ENCODE data around the gene ENG. TPM values are rescaled to one million over a fixed set of nuclear protein-coding genes. Genes with fewer than 3 reads are reported as not detected.
"Not testable (repeated sequence)": the region's sequence is repeated elsewhere in the genome, so short reads cannot be mapped to it uniquely, and the experiment has no call there.

ENG gene
- total RNA-seq, 6 experiments from 2014 or later: 27.4 to 90.1 (median 54.1) TPM

DNA sequence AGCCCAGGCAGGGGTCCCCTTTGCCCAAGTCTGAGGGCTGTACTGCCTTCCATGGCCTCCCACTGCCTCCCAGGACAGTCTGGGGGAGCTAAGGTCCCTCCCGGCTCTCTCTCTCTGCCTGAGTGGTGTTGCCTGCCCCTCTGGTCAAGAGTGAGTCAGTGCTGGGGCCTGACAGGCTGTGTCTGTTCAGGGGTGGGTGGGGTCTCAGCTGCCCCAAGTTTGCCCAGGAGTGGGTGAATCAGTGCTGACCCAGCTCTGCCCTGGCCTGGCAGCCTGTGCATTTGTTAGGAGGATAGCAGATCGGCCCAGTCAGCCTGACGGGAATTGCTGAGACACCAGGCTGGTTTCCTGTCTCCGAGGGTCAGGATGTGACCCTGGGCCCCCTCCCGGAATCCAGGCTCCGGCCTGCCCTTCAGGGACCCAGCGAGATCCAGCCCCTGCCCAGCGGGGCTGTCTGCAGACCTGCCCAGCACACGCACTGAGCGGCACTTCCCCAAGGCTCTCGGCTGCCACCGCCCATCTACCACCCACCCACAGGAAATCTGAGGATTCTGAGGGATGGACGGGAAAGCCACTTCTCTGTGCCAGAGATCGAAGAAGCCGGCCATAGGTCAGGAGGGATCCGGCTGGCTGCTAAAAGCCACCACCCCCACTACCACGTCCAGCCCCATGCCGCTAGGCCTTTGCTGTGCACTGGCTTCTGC, 15.9 kb downstream of the ENG start:
- peak; percentile 85 for TF ChIP-seq POLR2A (IDR thresholded peaks at IDR 0.05)
- TF ChIP-seq, protein P1, sequence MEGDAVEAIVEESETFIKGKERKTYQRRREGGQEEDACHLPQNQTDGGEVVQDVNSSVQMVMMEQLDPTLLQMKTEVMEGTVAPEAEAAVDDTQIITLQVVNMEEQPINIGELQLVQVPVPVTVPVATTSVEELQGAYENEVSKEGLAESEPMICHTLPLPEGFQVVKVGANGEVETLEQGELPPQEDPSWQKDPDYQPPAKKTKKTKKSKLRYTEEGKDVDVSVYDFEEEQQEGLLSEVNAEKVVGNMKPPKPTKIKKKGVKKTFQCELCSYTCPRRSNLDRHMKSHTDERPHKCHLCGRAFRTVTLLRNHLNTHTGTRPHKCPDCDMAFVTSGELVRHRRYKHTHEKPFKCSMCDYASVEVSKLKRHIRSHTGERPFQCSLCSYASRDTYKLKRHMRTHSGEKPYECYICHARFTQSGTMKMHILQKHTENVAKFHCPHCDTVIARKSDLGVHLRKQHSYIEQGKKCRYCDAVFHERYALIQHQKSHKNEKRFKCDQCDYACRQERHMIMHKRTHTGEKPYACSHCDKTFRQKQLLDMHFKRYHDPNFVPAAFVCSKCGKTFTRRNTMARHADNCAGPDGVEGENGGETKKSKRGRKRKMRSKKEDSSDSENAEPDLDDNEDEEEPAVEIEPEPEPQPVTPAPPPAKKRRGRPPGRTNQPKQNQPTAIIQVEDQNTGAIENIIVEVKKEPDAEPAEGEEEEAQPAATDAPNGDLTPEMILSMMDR (IDR thresholded peaks at IDR 0.05): no peak
- H3K4me3 ChIP-seq: peak overlapping the region in 2 of 3 donors; percentile 12 to 14
- no peaks in the 10 kb centered on the region for H3K27me3 ChIP-seq
- peak; percentile 74 to 94 (median 80) for DNase-seq
- no peaks in the 10 kb centered on the region for H3K9me3 ChIP-seq
- no CpG with 5 or more reads among the region's 18 CpGs for WGBS (ENCODE audit: insufficient coverage, low coverage, low lambda C conversion rate, missing lambda C conversion rate)
- peak overlapping the region; percentile 66 to 92 (median 76) for H3K27ac ChIP-seq
- intact Hi-C loops (cut with DNase I): no loop called here
- H3K4me1 ChIP-seq: peaks cover 0 to 30% (median 18%) of the 10 kb centered on the region in 4 donors
- no peaks in the 10 kb centered on the region for H3K36me3 ChIP-seq
- ATAC-seq: peak; percentile 86 to 92 (median 88)

DNA sequence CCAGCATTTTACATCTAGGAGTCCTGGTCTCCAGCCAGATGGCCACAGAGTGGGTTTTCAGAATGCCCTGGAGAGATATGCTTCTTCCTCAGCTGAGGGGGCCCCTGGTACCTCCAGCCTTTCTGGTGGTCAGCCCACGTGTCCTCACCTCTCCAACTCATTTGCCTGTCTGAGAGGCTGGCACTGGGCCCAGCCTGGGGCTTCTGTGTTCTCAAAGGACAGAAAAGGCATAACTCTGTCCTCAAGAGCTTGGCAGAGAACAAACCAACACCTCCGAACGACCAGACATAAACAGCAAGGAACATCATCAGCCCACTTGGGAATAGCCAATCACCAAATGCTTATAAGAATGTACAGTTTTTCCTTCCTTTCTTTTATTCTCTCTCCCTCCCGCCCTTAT, 17.1 kb downstream of the ENG start:
- DNase-seq: no peak
- Histone ChIP-seq H3K27me3 (no peaks in the 10 kb centered on the region), H3K27ac (peak overlapping the region in 1 of 3 donors; percentile 92), H3K4me3 (no peak overlapping the region), H3K9me3 (no peaks in the 10 kb centered on the region), H3K4me1 (peaks cover 0 to 35% (median 20%) of the 10 kb centered on the region in 4 donors), H3K36me3 (no peaks in the 10 kb centered on the region)
- intact Hi-C loops (cut with DNase I): no loop called here
- 75% methylated on average over 2 of the region's 4 CpGs for WGBS (ENCODE audit: insufficient coverage, low coverage, low lambda C conversion rate, missing lambda C conversion rate)
- TF ChIP-seq, protein P1 (IDR thresholded peaks at IDR 0.05): no peak
- TF ChIP-seq POLR2A (IDR thresholded peaks at IDR 0.05): no peak
- no peak for ATAC-seq

DNA sequence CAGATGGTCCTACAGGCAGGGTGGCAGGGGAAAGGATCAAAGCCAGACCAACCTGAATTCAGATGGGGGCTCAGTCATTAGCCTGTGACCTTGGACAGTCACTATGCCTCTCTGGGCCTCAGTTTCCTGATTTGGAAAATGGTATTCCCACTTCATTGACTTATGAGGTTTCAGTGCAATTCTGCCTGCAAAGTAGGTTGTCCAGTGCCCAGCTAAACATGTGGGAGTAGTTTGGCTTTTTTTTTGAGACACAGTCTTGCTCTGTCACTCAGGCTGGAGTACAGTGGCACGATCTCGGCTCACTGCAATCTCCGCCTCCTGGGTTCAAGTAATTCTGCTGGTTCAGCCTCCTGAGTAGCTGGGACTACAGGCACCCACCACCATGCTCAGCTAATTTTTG, 17.9 kb downstream of the ENG start:
- Histone ChIP-seq H3K27ac (peak overlapping the region in 1 of 3 donors; percentile 61), H3K4me1 (peaks cover 0 to 36% (median 21%) of the 10 kb centered on the region in 4 donors)
- ATAC-seq; H3K9me3 ChIP-seq; intact Hi-C loops (cut with DNase I); H3K4me3 ChIP-seq; H3K27me3 ChIP-seq; DNase-seq; H3K36me3 ChIP-seq: not testable (repeated sequence)
- WGBS (ENCODE audit: insufficient coverage, low coverage, low lambda C conversion rate, missing lambda C conversion rate): 85% methylated on average over 3 of the region's 3 CpGs

DNA sequence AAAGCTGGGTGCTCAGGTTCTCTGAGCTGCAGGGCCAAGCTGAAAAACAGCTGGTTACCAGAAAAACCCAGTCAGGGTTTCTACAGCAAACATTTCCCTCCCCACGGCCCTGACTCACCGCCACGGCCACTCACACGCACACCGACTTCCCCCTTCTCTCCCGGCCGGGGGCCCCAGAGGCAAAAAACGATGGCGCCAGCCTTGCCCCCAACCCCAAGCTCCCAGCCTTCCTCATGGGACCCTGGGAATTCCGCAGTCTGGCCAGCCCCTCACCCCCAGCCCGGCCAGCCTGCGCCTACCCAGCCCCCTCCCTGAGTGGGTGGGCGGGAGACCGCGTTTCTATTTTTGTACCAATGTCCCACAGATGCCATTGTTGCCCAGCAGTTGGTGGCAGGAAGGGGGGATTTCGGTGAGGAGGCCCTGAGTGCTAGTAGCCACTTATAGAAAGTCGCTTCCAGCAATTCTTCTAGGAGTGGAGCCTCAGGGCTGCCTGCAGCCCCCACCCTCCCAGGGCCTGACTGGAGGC, 18.4 kb downstream of the ENG start:
- intact Hi-C loops (cut with DNase I): no loop called here
- H3K27me3 ChIP-seq: no peaks in the 10 kb centered on the region
- 44% methylated on average over 6 of the region's 17 CpGs for WGBS (ENCODE audit: insufficient coverage, low coverage, low lambda C conversion rate, missing lambda C conversion rate)
- H3K4me3 ChIP-seq: no peak overlapping the region
- no peak for ATAC-seq
- H3K9me3 ChIP-seq: no peaks in the 10 kb centered on the region
- H3K27ac ChIP-seq: peak overlapping the region in 2 of 3 donors; percentile 43 to 61
- DNase-seq: no peak
- no peaks in the 10 kb centered on the region for H3K36me3 ChIP-seq
- TF ChIP-seq, protein P1 (IDR thresholded peaks at IDR 0.05): no peak
- no peak for TF ChIP-seq POLR2A (IDR thresholded peaks at IDR 0.05)
- H3K4me1 ChIP-seq: peaks cover 0 to 36% (median 19%) of the 10 kb centered on the region in 4 donors

DNA sequence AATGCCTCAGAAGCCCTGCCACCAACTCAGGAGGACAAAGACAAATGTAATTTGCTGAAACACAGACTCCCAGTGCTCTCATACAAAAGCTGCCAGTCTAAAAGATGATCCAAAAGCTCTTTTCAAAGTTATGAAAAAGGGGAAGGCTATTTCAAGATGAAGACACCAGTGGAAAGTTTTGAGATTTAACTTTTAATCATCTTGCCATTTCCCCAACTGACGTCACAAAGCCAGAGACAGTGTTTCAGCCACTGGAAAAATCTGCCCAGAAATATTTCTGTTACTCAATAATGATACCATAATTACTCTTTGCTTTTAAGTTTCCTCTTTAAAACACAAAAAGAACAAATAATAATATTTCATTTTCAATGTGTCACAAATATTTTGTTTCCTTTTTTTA, 20.9 kb downstream of the ENG start:
- 30% methylated on average over 1 of the region's 1 CpG for WGBS (ENCODE audit: insufficient coverage, low coverage, low lambda C conversion rate, missing lambda C conversion rate)
- ATAC-seq: no peak
- intact Hi-C loops (cut with DNase I): no loop called here
- peaks cover 0 to 25% (median 13%) of the 10 kb centered on the region in 4 donors for H3K4me1 ChIP-seq
- no peak overlapping the region for H3K4me3 ChIP-seq
- no peak for DNase-seq
- TF ChIP-seq POLR2A (IDR thresholded peaks at IDR 0.05): no peak
- TF ChIP-seq, protein P1 (IDR thresholded peaks at IDR 0.05): no peak
- no peaks in the 10 kb centered on the region for H3K36me3 ChIP-seq
- no peaks in the 10 kb centered on the region for H3K27me3 ChIP-seq
- peak overlapping the region in 1 of 3 donors; percentile 61 for H3K27ac ChIP-seq
- no peaks in the 10 kb centered on the region for H3K9me3 ChIP-seq
